ENCODE data around the gene ANKRD27.

- TF ChIP-seq EZH2 (IDR thresholded peaks at IDR 0.05) (no peak), POLR2AphosphoS5 (IDR thresholded peaks at IDR 0.05; ENCODE audit: borderline replicate concordance, low read depth, low read length) (no peak)
Measured at GRCh38 chr19:32719611-32720059, 44.7 kb upstream of the ANKRD27 start, which contains the start of gene TDRD12.

All from SK-N-MC (cell line).